Upper lobe of left lung (tissue), 4 donors: ENCODE measurements around the gene GOLPH3.

Experiments used
- EP300 ChIP-seq, 4 donors: sonication (generic); formaldehyde crosslinking; IDR thresholded peaks; one replicate each; pipeline ENCODE4 v1.5.1; 2017; ENCODE audit warnings: antibody characterized with exemption in 4 of 4, control low read depth in 2 of 4
- POLR2A ChIP-seq, 4 donors: fragments of 450-650 bp; IDR thresholded peaks; one replicate each; pipeline ENCODE4 v1.5.1; 2016 to 2017; ENCODE audit warnings: antibody characterized with exemption in 4 of 4, mild to moderate bottlenecking in 2 of 4
- TF ChIP-seq, protein P1 (sequence below), 6 experiments: fragments of 450-650 bp in 4 of 6; fragments of 200-600 bp in 2 of 6; sonication (generic) in 2 of 6; IDR thresholded peaks; one replicate each; pipeline ENCODE4 v1.5.1; 2016 to 2019; ENCODE audit warnings: antibody characterized with exemption in 6 of 6

DNA sequence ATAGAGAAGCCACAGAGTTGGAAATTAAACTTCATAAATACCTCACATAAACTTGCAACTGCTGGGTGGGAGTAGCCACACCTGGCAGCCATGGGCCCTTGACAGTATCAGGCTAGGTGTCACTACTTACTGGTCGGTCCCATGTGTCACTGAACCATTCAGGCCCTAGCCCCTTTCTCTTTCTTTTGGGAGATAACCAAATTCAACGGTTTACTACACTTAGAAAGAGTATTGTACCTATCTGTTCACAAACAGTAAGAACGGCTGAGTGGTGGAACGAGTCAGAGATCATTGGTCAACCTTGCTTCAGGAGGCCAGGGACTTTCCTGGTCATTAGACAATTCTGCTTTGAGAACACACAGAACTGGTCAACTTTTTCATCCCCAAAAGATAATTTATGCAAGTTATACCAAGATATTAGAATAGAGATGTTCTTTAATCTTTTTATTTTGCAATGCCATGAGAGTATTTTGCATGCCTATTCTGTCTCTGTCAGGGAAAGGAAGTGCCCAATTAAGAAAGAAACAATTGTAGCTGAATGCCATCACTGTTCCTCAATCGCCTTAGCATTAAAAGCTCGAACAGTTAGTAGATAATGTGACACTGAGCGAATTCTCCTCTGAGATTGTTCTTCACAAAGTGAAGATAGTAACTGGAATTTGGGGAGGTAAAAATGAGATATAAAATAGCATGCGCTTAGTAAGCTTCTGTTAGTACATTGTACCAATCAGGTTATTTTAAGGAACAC is 50.9 kb downstream of the GOLPH3 start:
- TF ChIP-seq, protein P1, sequence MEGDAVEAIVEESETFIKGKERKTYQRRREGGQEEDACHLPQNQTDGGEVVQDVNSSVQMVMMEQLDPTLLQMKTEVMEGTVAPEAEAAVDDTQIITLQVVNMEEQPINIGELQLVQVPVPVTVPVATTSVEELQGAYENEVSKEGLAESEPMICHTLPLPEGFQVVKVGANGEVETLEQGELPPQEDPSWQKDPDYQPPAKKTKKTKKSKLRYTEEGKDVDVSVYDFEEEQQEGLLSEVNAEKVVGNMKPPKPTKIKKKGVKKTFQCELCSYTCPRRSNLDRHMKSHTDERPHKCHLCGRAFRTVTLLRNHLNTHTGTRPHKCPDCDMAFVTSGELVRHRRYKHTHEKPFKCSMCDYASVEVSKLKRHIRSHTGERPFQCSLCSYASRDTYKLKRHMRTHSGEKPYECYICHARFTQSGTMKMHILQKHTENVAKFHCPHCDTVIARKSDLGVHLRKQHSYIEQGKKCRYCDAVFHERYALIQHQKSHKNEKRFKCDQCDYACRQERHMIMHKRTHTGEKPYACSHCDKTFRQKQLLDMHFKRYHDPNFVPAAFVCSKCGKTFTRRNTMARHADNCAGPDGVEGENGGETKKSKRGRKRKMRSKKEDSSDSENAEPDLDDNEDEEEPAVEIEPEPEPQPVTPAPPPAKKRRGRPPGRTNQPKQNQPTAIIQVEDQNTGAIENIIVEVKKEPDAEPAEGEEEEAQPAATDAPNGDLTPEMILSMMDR (IDR thresholded peaks at IDR 0.05), result no peak
- no peak for TF ChIP-seq POLR2A (IDR thresholded peaks at IDR 0.05)
- no peak for TF ChIP-seq EP300 (IDR thresholded peaks at IDR 0.05)
